ENCODE results near the gene BCL7B.
A peak's percentile ranks its signal among the peaks of the same experiment; 100 is the strongest.
"Not testable (repeated sequence)": the region's sequence is repeated elsewhere in the genome, so short reads cannot be mapped to it uniquely, and the experiment has no call there.

The BCL7B gene

DNA sequence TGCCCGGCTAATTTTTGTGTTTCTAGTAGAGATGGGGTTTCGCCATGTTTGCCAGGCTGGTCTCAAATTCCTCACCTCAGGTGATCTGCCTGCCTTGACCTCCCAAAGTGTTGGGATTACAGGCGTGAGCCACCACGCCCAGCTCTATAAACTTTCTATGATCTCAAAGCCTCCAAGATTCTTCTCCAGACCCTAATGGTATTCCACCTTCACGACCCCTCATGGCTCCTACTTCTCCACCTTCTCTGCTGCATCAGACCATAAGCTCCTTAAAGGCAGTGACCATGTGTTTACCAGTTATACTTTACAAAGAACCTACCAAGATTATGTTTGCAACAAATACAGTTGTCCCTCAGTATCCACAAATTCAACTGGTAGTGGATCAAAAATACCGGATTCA, 25.3 kb downstream of the BCL7B start:
- no peak for DNase-seq

DNA sequence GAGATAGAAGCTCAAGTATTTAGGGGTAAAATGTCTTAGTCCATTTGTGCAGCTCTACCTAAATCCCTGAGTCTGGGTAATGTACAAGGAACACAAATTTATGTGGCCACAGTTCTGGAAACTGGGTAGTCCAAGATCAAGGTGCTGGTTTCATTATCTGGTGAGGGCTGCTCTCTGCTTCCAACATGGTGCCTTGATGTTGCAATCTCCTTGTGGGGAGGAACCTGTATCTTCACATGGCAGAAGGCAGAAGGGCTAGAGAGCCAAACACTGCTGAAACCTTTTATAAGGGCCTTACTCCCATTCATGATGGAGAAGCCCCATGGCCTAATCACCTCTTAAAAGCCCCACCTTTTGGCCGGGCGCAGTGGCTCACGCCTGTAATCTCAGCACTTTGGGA, 26.7 kb downstream of the BCL7B start:
- DNase-seq: no peak

DNA sequence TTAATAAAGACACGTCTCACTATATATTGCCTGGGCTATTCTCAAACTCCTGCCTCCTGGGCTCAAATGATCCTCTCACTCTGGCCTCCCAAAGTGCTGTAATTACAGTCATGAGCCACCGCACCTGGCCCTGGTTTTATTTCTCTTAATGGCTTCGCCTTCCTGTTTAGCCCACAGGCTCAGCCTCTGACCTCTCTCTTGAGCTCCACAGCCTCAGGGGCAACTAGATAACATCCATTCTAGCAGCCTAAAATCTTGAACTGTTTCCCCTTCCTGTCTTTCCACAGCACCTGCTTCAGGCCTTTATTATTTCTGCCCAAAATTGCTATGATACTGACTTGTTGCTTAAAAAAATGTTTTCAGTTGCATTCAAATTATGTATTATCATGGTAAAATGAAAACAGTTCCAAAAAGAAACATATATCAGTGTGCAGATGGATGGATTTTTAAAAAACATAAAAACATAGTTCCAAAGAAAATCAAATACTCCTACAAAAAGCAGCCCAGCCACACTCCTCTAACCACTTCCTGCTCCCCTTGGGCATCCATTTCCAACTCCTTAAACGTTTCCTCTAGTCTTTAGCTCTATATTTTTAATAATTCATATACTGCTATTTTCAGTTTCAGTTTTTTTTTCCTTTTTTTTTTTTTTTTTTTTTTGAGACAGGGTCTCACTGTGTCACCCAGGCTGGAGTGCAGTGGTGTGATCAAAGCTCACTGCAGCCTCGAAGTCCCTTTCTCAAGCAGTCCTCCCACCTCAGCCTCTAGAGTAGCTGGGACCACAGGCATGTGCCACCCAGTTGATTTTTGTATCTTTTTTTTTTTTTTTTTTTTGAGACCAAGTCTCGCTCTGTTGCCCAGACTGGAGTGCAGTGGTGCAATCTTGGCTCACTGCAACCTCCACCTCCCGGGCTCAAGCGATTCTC, 30.3 kb downstream of the BCL7B start:
- DNase-seq: no peak

DNA sequence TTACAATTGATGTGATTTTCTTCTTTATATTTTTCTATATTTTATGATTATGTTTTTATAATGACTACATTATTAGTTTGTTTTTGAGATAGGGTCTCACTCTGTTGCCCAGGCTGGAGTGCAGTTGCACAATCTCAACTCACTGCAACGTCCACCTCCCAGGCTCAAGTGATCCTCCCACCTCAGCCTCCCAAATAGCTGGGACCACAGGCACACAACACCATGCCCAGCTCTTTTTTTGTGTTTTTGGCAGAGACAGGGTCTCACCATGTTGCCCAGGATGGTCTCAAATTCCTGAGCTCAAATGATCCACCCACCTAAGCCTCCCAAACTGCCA, 31.4 kb downstream of the BCL7B start:
- not testable (repeated sequence) for DNase-seq

DNA sequence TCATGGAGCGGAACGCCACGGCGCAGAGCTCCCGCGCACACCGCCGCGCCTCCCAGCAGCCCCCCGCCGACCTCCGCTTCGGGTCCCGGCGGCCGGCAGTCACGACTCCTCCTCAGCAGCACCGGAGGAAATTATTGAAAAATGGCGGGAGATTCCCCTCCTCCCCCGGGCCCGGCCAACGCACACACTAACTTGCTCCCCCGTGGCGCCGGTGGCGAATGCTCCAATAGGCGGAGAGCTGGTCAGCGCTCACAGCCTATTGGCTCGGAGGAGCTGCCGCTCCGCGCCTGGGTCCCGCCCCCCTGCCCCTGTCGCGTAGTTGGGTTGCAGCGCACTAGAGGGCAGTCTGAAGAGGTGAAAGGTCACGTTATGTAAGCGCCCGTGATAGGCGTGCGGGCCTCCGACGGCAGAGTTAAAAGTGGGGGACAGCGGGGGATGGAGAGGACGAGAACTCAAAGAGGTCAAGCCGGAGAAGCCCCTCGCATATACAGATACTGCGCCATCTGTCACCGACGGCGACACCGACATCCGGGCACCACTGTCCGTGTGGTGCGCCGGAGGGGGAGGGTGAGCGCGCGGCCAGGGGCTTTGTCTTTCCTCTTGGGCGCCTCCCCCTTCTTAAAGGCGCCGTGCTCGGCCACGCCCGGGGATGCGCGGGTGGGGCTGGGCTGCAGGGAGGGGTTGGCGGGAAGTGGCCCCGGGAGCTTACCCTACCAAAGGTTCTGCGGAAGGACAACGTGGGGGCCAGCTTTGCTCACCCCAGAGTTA, 35.2 kb downstream of the BCL7B start, which contains the start of gene BAZ1B:
Gene BAZ1B (minus strand): TSS at position 189 of the 768 bp plus-strand sequence. CDS start 360 bp downstream, outside the sequence.
- DNase-seq: peak; percentile 99

DNA sequence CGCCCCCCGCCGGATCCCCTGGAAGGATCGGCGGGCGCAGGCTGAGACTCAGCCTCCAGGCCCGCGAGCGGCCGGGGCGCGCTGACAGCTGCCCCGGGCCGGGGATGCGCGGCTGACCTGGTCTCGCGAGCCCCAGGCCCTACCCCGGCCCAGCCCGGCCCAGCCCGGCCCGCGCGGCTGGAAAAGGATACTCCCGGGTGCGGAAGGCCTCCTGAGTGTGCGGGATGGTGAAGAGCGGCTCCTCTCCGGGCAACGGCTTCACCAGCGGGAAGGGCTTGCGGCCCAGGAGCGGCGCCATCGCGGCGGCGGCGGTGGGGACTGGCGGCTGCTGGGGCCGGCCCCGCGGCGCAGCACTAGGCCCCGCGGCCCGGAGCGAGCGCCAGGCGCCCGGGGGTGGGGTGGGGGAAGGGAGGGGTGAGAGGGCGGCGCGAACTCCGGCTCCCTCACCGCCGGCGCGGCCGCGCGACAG, 35.8 kb downstream of the BCL7B start:
- no peak for DNase-seq

DNA sequence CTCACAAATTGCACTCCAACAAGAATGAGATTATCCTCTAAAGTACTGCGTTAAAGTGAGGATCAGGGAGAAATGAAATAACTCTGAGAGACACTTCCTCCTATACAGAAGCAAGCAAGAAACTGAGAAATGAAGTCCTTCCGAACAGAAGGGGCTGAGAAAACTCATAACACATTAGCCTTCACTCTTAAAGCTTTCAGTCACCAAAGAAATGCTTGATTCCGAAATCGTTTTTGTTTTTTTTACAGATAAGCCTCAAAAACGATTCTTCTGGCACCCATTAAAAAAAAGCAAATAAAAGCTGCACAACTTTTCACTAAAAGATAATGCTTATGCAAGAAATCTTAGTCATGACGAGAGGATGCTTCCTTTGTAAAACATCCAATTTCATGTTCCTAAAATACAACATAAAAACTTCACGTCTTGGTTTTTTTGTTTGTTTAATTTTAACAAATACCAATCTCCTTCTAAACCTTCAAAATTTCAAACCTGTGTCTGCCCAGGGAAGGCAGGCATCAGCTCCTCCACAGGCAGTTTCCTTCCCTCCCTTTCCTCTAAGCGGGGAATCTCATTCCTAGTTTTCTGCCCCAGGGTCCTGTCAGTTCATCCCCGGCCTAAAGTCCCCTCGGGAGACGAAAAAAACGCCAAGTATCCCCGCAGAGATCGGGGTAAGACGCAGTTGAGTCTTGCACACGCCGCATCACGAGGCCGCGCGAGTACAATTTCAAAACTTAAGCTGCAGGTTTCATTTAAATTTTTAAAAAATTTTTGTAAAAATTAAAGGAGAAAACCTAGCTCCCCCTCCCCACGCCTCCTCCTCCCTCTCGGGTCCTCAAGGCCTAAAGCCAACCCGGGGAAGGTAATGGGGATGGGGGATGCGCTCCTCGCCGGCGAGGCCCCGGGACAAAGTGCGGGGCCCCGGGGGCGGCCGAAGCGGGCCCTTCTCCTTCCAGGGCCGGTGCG, 36.5 kb downstream of the BCL7B start:
- no peak for DNase-seq

DNA sequence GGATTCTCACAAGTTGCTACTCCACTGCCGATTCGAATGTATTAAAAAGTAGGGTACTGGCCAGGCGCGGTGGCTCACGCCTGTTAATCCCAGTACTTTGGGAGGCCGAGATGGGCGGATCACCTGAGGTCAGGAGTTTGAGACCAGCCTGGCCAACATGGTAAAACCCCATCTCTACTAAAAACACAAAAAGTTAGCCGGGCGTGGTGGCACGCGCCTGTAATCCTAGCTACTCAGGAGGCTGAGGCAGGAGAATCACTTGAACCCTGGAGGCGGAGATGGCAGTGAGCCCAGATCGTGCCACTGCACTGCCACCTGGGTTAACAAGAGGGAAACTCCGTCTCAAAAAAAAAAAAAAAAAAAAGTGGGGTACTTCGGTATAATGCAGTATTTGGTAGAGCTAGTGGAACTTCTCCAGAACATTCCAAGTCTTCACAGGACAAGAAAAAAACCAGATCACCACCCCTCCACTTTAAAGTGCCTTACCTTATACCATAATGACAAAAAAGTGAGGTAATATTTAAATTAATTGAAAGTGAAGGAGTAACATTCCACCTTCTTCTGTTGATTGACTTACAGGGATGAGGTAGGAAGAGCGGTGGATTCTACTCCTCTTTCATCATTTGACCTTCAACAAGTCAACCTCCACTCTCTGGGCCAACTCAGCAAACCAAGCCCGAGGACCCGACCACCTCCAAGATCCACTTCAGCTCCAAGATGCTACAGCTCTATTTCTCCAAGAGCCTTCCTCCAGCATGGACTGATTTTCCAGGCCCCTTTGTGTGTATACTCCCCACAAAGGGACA, 37.4 kb downstream of the BCL7B start:
- no peak for DNase-seq

DNA sequence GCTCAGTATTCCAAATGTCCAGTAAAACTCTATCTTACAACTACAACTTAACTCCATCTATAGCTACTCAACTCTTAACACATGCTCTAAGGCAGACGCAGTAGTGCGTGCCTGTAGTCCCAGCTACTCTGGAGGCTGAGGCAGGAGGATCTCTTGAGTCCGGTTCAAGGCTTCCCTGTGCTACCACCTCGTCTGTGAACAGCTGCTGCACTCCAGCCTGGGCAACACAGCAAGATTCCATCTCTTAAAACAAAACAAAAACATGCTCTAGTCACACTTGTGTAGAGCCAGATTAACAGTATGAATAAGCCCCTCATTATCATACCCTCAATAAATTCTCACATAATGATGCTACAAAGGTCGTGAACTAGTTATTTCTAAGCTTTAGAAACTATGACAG, 39.0 kb downstream of the BCL7B start:
- no peak for DNase-seq

DNA sequence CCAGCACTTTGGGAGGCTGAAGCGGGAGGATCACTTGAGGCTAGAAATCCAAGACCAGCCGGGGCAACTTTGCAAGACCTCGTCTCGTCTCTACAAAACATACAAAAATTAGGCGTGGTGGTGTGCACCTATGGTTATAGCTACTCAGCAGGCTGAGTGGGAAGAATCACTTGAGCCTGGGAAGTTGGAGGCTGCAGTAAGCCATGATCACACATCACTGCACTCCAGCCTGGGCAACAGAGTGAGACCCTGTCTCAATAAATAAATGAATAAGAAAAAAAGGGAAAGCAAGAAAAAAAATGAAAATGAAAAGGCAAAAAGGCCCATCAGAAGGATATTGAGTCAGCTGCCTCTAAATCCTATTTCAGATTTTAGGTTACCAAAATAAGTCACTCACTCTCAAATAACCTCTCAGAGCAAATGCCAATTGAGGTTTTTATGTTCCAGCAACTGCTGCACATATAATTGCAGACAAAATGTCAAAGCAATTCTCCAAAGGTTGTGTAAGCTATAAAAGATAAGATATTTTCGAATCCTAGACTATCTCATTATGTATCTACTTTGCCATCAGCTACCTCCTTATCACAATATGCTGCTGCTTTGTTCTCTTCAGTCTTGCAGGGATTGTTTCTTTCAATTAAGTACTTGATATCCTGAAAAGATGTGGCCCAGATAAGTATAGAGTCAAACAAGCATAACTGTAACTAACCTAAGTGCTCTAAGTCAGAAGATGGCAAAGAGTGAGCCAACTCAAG, 40.1 kb downstream of the BCL7B start:
- no peak for DNase-seq

DNA sequence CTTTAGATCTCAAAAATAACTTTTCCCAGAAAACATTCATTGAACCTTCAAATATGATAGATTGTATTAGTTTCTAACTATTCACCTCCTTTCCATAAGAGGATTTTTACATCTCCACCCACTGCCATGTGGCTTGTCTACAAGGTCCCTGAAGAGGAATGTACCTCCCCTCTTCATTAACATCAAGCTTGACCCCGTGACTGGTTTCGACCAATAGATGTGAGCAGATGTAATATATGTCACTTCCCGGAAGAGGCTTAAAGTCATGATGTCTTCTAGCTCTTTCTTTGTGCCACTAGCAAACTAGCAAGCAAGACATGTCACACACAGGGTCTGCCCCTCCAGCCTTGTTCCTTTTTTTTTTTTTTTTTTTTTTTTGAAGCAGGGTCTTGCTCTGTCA, 42.3 kb downstream of the BCL7B start:
- no peak for DNase-seq

DNA sequence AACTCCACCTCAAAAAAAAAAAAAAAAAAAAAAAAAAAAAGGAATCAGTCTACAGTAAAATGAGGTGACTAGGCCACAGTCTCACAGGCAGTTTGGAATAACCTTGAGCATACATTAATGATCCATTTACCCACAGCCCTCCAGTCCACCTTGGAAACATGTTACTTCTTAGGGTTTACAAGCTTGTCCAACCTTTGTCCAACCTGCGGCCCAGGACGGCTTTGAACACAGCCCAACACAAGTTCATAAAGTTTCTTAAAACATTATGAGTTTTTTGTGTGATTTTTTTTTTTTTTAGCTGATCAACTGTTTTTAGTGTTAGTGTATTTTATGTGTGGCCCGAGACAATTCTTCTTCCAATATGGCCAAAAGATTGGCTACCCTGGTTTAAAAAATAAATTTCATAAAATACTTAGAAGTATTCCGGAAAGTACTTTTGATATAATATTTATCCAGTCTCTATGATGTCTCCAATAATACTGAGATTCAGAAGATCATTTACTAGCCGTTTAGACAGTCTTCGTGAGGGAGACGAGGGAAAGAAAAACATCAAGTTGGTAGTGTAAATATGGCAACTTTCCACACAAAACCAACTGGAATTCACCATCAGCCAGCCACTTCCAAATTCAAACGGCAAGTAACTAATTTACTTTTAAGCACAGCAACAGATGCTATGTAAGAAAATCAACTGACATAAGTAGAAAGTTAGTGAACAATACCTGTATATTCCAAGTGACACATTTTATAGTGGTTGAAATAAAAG, 45.3 kb downstream of the BCL7B start:
- DNase-seq: no peak

DNA sequence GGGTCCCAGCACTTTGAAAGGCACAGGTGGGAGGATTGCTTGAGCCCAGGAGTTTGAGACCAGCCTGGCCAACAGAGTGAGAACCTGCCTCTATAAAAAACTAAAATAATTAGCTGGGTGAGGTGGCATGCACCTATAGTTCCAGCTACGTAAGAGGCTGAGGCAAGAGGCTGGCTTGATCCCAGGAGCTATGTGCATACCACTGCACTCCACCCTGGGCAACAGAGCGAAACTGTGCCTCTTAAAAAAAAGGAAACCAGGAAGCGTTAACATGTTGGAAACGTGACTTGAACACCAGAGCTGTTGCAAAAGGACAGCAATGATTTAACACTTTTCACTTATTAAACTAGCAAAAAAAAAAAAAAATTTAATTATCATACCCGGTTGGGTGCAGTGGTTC, 48.0 kb downstream of the BCL7B start:
- no peak for DNase-seq

DNA sequence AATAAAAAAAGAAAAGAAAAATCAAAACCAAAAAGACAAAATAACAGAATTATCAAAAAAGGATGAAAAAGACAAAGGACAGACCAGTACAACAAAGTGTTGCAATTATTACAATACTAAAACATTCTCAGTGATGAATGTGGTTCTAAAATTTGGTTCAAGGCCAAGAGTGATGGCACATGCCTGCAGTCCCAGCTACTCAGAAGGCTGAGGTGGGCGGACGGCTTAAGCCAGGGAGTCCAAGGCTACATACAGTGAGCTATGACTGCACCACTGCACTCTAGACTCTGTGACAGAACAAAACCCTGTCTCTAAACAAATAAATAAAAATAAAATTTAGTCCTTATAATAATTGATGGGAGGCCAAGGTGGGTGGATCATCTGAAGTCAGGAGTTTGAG, 49.9 kb downstream of the BCL7B start:
- DNase-seq: no peak

DNA sequence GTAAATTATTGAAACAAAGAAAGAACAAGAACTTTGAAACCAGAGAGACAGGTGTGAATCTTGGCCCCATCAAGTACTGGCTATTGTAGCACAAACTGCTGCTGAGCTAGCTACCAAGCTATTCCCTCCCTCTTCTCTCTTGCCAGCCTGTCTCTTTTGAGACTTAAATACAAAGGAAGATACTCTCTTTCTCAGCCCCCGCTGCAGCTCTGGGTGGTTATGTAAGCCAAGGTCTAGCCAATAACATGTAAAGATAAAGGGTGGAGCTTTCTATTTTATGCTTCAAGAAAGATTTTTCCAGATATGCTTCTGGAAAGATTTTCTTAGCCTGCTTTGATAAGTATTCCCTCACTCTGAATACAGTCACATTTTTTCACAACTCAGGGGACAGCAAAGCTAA, 52.6 kb downstream of the BCL7B start:
- no peak for DNase-seq

DNA sequence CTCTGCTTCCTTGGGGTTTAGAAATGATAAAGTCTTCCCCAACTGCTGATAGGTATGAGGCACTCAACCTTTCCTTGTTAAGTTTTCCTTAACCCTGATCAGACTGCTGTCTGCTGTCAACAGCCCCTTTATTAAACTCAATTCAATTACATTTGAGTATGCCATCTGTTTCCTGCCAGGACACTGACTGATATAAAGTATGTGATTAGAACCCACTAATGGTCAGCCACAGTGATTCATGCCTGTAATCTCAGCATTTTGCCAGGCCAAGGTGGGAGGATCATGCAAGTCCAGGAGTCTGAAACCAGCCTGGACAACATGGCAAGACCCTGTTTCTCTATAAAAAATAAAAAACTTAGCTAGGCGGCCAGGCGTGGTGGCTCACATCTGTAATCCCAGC, 53.5 kb downstream of the BCL7B start:
- no peak for DNase-seq

DNA sequence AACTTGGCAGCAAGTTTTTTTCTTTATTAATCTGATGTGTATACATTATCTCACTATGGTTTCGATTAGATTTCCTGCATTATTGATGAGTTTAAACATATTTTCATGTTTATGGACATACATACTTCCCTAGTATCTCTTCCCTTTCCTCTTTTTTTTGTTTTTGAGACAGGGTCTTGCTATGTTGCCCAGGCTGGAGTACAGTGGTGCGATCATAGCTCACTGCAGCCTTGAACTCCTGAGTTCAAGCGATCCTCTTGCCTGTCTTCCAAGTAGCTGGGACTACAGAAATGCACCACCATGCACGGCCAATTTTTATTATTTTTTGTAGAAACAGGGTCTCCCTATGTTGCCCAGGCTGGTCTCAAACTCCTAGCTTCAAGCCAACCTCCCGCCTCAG, 54.3 kb downstream of the BCL7B start:
- no peak for DNase-seq

DNA sequence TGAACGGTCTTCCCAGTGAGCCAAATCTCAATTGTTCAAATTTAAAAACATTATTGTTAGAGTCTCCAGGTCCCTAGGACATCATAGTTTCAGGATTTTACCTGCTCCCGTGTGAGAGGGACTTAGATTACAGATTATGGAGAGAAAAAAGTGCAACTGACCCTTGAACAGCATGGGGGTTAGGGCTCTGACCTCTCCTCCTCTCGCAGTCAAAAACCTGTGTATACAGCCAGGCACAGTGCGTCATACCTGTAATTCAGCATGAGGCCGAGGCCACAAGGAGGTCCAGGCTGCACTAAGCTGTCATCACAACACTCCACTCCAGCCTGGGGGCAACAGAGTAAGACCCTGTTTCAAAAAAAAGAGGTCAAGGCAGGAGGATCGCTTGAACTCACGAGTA, 60.9 kb downstream of the BCL7B start:
- DNase-seq: no peak

DNA sequence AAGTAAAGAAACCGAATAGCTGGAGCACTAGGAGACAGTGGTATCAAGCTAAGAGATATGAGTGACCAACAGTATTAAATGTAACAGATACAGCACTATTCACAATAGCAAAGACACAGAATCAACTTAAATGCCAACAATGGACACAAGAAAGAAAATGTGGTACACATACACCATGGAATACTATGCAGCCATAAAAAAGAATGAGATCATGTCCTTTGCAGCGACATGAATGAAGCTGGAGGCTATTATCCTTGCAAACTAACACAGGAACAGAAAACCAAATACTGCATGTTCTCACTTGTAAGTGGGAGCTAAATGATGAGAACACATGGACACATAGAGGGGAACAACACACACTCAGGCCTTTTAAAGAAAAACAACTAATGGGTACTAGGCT, 62.0 kb downstream of the BCL7B start:
- DNase-seq: not testable (repeated sequence)

DNA sequence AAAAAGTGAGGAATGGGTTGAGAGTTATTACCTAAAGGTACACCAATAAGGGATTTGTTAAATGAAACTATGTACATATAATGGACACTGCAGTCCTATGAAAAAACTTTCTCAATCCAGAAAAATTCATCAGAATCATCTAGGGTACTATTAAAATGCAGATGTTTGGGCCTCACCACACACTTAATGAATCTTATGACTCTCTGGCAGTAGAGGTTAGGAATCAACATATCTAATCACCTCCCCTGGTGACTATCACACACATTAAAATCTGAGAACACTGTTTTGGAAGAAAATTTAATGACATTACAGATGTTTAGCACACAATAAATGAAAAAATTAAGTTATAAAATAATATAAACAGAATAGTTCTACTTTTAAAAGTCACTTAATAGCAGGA, 67.5 kb downstream of the BCL7B start:
- no peak for DNase-seq
